Skin epidermis (tissue), 12 donors: ENCODE results near the gene LHFPL2.

Experiments
- H3K27ac ChIP-seq, 21 experiments: fragments of 200-600 bp; sonication (generic) in 11 of 21; one replicate each; pipeline ENCODE4 v1.5.0; 2020; ENCODE audit warnings: mild to moderate bottlenecking in 3 of 21, inconsistent platforms in 2 of 21, moderate library complexity in 2 of 21
- H3K4me3 ChIP-seq, 7 experiments: fragments of 200-600 bp; sonication (generic) in 2 of 7; one replicate each; pipeline ENCODE4 v1.5.0; 2020; ENCODE audit warnings: inconsistent platforms in 2 of 7, mild to moderate bottlenecking in 2 of 7, moderate library complexity in 1 of 7

LHFPL2 gene

GRCh38 chr5:78537821-78538220, 110.8 kb downstream of the LHFPL2 start:
- peak overlapping the region in 1 of 21 experiments; percentile 8 for H3K27ac ChIP-seq

GRCh38 chr5:78537411-78537810, 111.2 kb downstream of the LHFPL2 start:
- Histone ChIP-seq H3K4me3 (no peak overlapping the region), H3K27ac (peak overlapping the region in 3 of 21 experiments; percentile 8 to 29 (median 25))

More at GRCh38 chr5:78537821-78538220, 110.8 kb downstream of the LHFPL2 start:
- no peak overlapping the region for H3K4me3 ChIP-seq

- Histone ChIP-seq H3K4me3 (no peak overlapping the region), H3K27ac (peak overlapping the region in 3 of 21 experiments; percentile 14 to 29 (median 25))
Measured at GRCh38 chr5:78536661-78537196, 111.8 kb downstream of the LHFPL2 start.

GRCh38 chr5:78534905-78535200, 113.7 kb downstream of the LHFPL2 start:
- no peak overlapping the region for H3K4me3 ChIP-seq
- peak overlapping the region in 18 of 21 experiments; percentile 42 to 88 (median 70) for H3K27ac ChIP-seq

- peak overlapping the region; percentile 22 to 88 (median 69) for H3K27ac ChIP-seq
- no peak overlapping the region for H3K4me3 ChIP-seq
Measured at GRCh38 chr5:78534148-78534904, 114.2 kb downstream of the LHFPL2 start.

- peak overlapping the region in 11 of 21 experiments; percentile 57 to 88 (median 73) for H3K27ac ChIP-seq
- no peak overlapping the region for H3K4me3 ChIP-seq
Measured at GRCh38 chr5:78533356-78533755, 115.2 kb downstream of the LHFPL2 start.

- Histone ChIP-seq H3K27ac (peak overlapping the region in 7 of 21 experiments; percentile 36 to 86 (median 55)), H3K4me3 (no peak overlapping the region)
Measured at GRCh38 chr5:78530342-78531096, 118.1 kb downstream of the LHFPL2 start.

- H3K27ac ChIP-seq, result peak overlapping the region in 20 of 21 experiments; percentile 7 to 88 (median 63)
- no peak overlapping the region for H3K4me3 ChIP-seq
Measured at GRCh38 chr5:78527925-78528324, 120.6 kb downstream of the LHFPL2 start.

GRCh38 chr5:78527054-78527859, 121.3 kb downstream of the LHFPL2 start:
- Histone ChIP-seq H3K4me3 (no peak overlapping the region), H3K27ac (peak overlapping the region; percentile 7 to 88 (median 68))

- Histone ChIP-seq H3K27ac (peak overlapping the region in 19 of 21 experiments; percentile 26 to 86 (median 65)), H3K4me3 (no peak overlapping the region)
Measured at GRCh38 chr5:78526049-78526525, 122.5 kb downstream of the LHFPL2 start.

- peak overlapping the region in 17 of 21 experiments; percentile 4 to 80 (median 51) for H3K27ac ChIP-seq
- H3K4me3 ChIP-seq, result no peak overlapping the region
Measured at GRCh38 chr5:78523314-78524193, 125.0 kb downstream of the LHFPL2 start.

GRCh38 chr5:78522476-78523260, 125.9 kb downstream of the LHFPL2 start:
- H3K27ac ChIP-seq, result peak overlapping the region in 4 of 21 experiments; percentile 37 to 80 (median 69)

GRCh38 chr5:78521455-78521854, 127.1 kb downstream of the LHFPL2 start:
- H3K4me3 ChIP-seq, result no peak overlapping the region
- H3K27ac ChIP-seq, result no peak overlapping the region

More at GRCh38 chr5:78522476-78523260, 125.9 kb downstream of the LHFPL2 start:
- no peak overlapping the region for H3K4me3 ChIP-seq

- Histone ChIP-seq H3K27ac (peak overlapping the region in 14 of 21 experiments; percentile 8 to 80 (median 44)), H3K4me3 (no peak overlapping the region)
Measured at GRCh38 chr5:78519198-78519941, 129.2 kb downstream of the LHFPL2 start.

GRCh38 chr5:78518365-78519197, 130.0 kb downstream of the LHFPL2 start:
- Histone ChIP-seq H3K4me3 (no peak overlapping the region), H3K27ac (peak overlapping the region in 14 of 21 experiments; percentile 8 to 80 (median 44))

- H3K27ac ChIP-seq, result no peak overlapping the region
- H3K4me3 ChIP-seq, result no peak overlapping the region
Measured at GRCh38 chr5:78515670-78516069, 132.9 kb downstream of the LHFPL2 start.
